Right cardiac atrium (tissue), 5 donors: Measurements from ENCODE around the gene KCNH4. TPM values are rescaled to one million over a fixed set of nuclear protein-coding genes. Genes with fewer than 3 reads are reported as not detected.

Experiments
- ATAC-seq, 2 donors: fragments of 200-7000 bp; cut with Tn5 transposase; one replicate each; pipeline versions ENCODE4 v1.8.0 to v1.9.1; 2020; ENCODE audit warnings: moderate library complexity in 2 of 2, mild to moderate bottlenecking in 1 of 2
- DNase-seq, 3 donors: peaks; one replicate each; pipeline ENCODE4 v3.0.0-alpha.2; 2020
- H3K27ac ChIP-seq: one replicate; pipeline ENCODE4 v1.5.1; 2013; ENCODE audit warnings: mild to moderate bottlenecking, low read length, control low read depth, moderate library complexity
- H3K27me3 ChIP-seq: one replicate; pipeline ENCODE4 v1.6.1; 2013; ENCODE audit not compliant: control insufficient read depth, insufficient read depth
- H3K4me1 ChIP-seq: one replicate; pipeline ENCODE4 v1.6.1; 2013; ENCODE audit warnings: low read length; ENCODE audit not compliant: control insufficient read depth, insufficient read depth
- H3K4me3 ChIP-seq: one replicate; pipeline ENCODE4 v1.5.1; 2013; ENCODE audit warnings: low read length, control low read depth
- H3K9me3 ChIP-seq: one replicate; pipeline ENCODE4 v1.6.1; 2013; ENCODE audit warnings: low read length; ENCODE audit not compliant: control insufficient read depth
- WGBS: extraction: QIAGEN DNeasy Blood & Tissue Kit; methylation state at CpG from one replicate; pipeline ENCODE4 v1.1.7; 2013; 5-methylcytosine and 5-hydroxymethylcytosine counted together
- intact Hi-C, 4 donors: fragments of 100-400 bp; cut with DNase I; formaldehyde crosslinking; loops; one replicate each; pipeline versions ENCODE4 v1.11.0 to v1.14.0; 2022 to 2023
- polyA plus RNA-seq: library from polyadenylated mRNA; stranded (reverse); fragments of 200-250 nt; gene quantifications from one replicate; pipeline ENCODE4 v1.2.3, GENCODE V29; 2013
- total RNA-seq, 4 donors: library from RNA; stranded (reverse); fragmentation: NEBNext Ultra II Directional; extraction: Animal tissue kit (Norgen Biotek cat#: 25700); gene quantifications; one replicate each; pipeline ENCODE4 v1.2.1, GENCODE V29; 2021
- donor health status: healthy with polysubstance abuse.
- donor health status: DM: no; HTN: yes; CAD: no.
- donor health status: DM: no; HTN: no; CAD: no.
- donor health status: DM: no; HTN: yes; CAD: no; lungs with severe emphysema.
- donor health status: DM: yes; HTN: yes; CAD: no.

Gene KCNH4
- total and polyA plus RNA-seq, 5 donors, result 0.06 to 0.28 (median 0.14) TPM; not detected in 1

GRCh38 chr17:42122371-42123303 lies 58.3 kb downstream of the KCNH4 start, which contains the start of gene HSPB9:
TSS of gene HSPB9 (plus strand) at chr17:42122804. CDS start at chr17:42122851, 47 bp downstream.
- intact Hi-C loops, result no loop called here
- Histone ChIP-seq H3K4me1 (peaks cover 2% of the 10 kb centered on the region), H3K9me3 (no peaks in the 10 kb centered on the region), H3K27me3 (no peaks in the 10 kb centered on the region), H3K27ac (no peak within 1 kb of the TSS), H3K4me3 (no peak within 1 kb of the TSS)
- WGBS, result 59% methylated on average over 61 of the region's 61 CpGs
- DNase-seq (peak; percentile 50 to 82 (median 81)), ATAC-seq (peak; percentile 35 to 36)

- peaks cover 2% of the 10 kb centered on the region for H3K4me1 ChIP-seq
- no peaks in the 10 kb centered on the region for H3K9me3 ChIP-seq
- peak; percentile 87 to 95 (median 94) for DNase-seq
- no peaks in the 10 kb centered on the region for H3K27me3 ChIP-seq
- WGBS, result 7% methylated on average over 57 of the region's 57 CpGs
- H3K4me3 ChIP-seq, result peak within 1 kb of the TSS; percentile 89
- H3K27ac ChIP-seq, result no peak within 1 kb of the TSS
- peak; percentile 91 to 93 for ATAC-seq
- intact Hi-C loops, result no loop called here
Measured at GRCh38 chr17:42120770-42121769, 59.9 kb downstream of the KCNH4 start, which contains the start of gene KAT2A. TSS of gene KAT2A (minus strand) at chr17:42121367. CDS start at chr17:42121304, 63 bp downstream.

DNA sequence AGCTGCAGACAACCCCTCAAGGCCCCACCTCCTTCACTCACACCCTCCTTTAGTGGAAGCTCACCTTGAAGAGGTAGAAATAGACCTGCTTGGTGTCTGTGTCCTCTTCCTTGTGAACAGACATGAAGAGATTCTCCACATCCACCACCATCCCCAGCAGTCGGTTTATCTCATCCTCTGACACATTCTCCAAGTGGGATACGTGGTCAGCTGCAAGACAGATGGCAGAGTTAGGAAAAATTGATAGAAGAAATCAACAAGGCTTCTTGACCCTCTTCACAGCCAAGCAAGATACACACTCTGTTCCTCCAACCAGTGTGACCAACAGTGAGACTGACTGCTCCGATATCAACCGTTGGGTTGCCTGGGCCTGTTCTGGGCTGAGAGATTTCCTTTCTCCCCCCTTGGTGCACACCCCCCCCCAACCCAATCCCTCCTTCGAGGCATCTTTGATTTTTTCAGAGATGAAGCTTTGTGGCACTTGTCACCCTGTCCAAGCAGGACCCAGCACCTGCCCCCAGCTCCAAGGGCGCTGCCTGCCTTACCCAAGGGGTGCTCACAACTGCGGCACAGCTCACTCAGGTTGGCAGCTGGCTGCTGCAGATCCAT lies 60.7 kb downstream of the KCNH4 start:
- H3K4me1 ChIP-seq, result peaks cover 2% of the 10 kb centered on the region
- H3K27me3 ChIP-seq, result no peaks in the 10 kb centered on the region
- ATAC-seq (peak in 1 of 2 donors; percentile 0), DNase-seq (peak in 1 of 3 donors; percentile 65)
- H3K4me3 ChIP-seq, result peak overlapping the region; percentile 89
- H3K9me3 ChIP-seq, result no peaks in the 10 kb centered on the region
- intact Hi-C loops, result no loop called here
- no peak overlapping the region for H3K27ac ChIP-seq
- WGBS, result 39% methylated on average over 7 of the region's 7 CpGs

DNA sequence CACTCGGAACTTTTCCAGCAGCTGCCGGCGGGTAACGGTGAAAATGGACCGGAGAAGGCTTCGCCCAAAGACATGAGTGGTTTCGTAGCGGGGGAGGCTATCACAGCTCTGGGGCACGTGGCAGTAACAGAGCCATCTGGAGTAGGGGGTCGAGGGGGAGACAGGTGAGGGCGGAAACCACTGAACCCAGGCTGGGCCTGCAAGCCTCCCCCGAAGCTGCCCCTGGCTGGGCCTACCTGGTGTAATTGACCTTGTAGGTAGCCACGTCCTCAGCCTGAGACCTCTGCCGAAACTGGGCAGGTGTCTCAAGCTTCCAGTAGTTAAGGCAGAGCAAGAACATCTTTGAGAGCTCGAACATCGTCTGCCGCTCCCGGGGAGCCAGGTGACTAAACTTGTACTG lies 61.6 kb downstream of the KCNH4 start:
- no peaks in the 10 kb centered on the region for H3K27me3 ChIP-seq
- WGBS, result 93% methylated on average over 18 of the region's 18 CpGs
- DNase-seq, result peak in 2 of 3 donors; percentile 24 to 51
- H3K9me3 ChIP-seq, result no peaks in the 10 kb centered on the region
- H3K4me1 ChIP-seq, result peaks cover 2% of the 10 kb centered on the region
- ATAC-seq, result no peak
- H3K27ac ChIP-seq, result no peak overlapping the region
- no peak overlapping the region for H3K4me3 ChIP-seq
- intact Hi-C loops, result loop anchor here (5.0 to 10.0 kb wide), 4 partner anchors 63 to 157 kb away; partner anchors contain the start of genes KCNH4 (in 1 of the 4) and NKIRAS2 (in 1 of the 4)

DNA sequence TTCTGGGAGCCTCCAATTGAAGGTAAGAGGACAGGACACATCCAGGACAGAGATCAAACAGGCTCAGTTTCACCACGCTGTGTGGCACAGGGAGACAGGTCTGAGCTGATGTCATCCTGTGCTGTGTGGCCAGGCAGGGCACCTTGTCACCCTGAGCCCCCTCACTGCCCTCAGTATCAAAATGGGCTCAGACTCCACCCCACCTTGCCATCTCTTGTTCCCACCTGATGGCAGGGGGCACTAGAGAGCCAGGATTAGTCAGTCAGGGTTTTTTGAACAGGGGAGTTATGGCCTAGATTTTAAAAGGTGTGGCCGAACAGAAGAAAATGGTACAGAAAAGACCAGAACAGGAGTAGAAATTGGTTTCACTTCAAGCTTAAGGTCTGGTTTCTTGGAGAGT lies 62.4 kb downstream of the KCNH4 start:
- Histone ChIP-seq H3K27ac (no peak overlapping the region), H3K9me3 (no peaks in the 10 kb centered on the region), H3K4me3 (no peak overlapping the region), H3K27me3 (no peaks in the 10 kb centered on the region), H3K4me1 (peaks cover 2% of the 10 kb centered on the region)
- 74% methylated on average over 2 of the region's 2 CpGs for WGBS
- ATAC-seq (no peak), DNase-seq (peak in 1 of 3 donors; percentile 31)
- intact Hi-C loops, result loop anchor here (5.0 to 10.0 kb wide), 4 partner anchors 64 to 156 kb away; partner anchors contain the start of genes KCNH4 (in 1 of the 4) and NKIRAS2 (in 1 of the 4)

DNA sequence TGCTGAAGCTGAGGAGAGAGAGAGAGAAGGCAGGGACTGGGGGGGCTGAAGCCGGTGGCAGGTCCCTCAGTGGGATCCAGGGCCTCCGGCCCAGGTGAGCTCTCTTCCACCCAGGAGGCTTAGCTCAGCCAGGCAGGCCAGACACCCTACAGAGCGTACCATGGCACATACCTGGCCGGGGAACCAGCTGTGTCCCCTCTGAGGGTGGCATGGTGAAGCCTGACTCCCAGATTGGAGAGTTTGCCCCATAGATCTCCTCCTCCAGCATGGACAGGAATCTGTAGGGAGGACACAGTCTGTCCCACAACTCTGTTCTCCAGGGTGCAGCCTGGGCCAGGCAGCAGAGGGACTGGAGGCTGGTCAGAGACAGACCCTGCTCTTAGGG lies 62.8 kb downstream of the KCNH4 start:
- H3K27ac ChIP-seq, result no peak overlapping the region
- H3K27me3 ChIP-seq, result no peaks in the 10 kb centered on the region
- ATAC-seq (no peak), DNase-seq (peak in 1 of 3 donors; percentile 31)
- peaks cover 2% of the 10 kb centered on the region for H3K4me1 ChIP-seq
- H3K4me3 ChIP-seq, result no peak overlapping the region
- intact Hi-C loops, result loop anchor here (5.0 to 10.0 kb wide), 4 partner anchors 64 to 156 kb away; partner anchors contain the start of genes KCNH4 (in 1 of the 4) and NKIRAS2 (in 1 of the 4)
- WGBS, result 92% methylated on average over 4 of the region's 4 CpGs
- no peaks in the 10 kb centered on the region for H3K9me3 ChIP-seq

- no peaks in the 10 kb centered on the region for H3K9me3 ChIP-seq
- no peak overlapping the region for H3K27ac ChIP-seq
- WGBS, result 75% methylated on average over 30 of the region's 30 CpGs
- peaks cover 2% of the 10 kb centered on the region for H3K4me1 ChIP-seq
- H3K4me3 ChIP-seq, result no peak overlapping the region
- intact Hi-C loops, result loop anchor here (2.0 to 10.0 kb wide), 5 partner anchors 65 to 155 kb away; partner anchors contain the start of genes KCNH4 (in 1 of the 4) and NKIRAS2 (in 1 of the 4)
- ATAC-seq, result no peak
- peak in 1 of 3 donors; percentile 69 for DNase-seq
- no peaks in the 10 kb centered on the region for H3K27me3 ChIP-seq
Measured at GRCh38 chr17:42117397-42118125, 63.4 kb downstream of the KCNH4 start.

DNA sequence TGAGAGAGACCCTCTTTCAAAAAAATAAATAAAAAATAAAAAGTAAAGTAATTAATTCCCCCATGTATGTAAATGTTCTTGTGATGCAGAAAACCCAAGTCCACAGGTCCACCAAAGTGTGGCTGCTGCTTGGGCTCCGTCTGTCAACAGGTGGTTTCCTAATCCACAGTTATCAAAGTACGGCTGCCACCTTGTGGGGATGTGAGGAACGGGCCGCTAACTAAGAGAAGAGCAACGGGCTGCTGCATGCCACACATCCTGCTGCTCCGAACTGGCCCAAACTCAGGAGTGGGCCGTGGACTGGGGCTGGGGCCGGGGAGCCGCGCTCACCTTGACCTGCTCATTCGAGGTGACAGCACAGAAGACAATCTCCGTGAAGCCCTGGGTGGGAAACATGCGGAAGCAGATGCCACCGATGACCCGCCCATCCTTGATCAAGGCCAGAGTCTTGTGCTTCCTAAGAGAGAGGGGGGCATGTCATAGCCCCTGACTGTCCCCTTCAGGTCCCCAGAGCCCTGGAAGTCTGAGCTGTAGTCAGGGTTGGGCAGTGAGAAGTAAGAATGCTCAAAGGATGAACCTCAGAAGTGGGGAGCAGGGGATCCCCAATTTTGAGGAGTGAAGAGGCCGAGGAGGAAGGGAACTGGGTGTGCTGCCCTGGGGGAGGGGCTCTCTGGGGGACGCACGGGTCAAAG lies 64.1 kb downstream of the KCNH4 start:
- Histone ChIP-seq H3K4me3 (no peak overlapping the region), H3K27me3 (no peaks in the 10 kb centered on the region), H3K27ac (no peak overlapping the region), H3K9me3 (no peaks in the 10 kb centered on the region), H3K4me1 (peaks cover 2% of the 10 kb centered on the region)
- intact Hi-C loops, result loop anchor here (2.0 to 10.0 kb wide), 5 partner anchors 65 to 155 kb away; partner anchors contain the start of genes KCNH4 (in 1 of the 4) and NKIRAS2 (in 1 of the 4)
- 33% methylated on average over 18 of the region's 18 CpGs for WGBS
- DNase-seq, result peak; percentile 79 to 92 (median 88)
- ATAC-seq, result peak in 1 of 2 donors; percentile 15

- no peaks in the 10 kb centered on the region for H3K9me3 ChIP-seq
- DNase-seq (peak in 1 of 3 donors; percentile 19), ATAC-seq (no peak)
- intact Hi-C loops, result loop anchor here in 1 of 4 donors (10.0 kb wide), 1 partner anchor 89 kb away; the partner anchor contains the start of gene NKIRAS2
- 89% methylated on average over 9 of the region's 9 CpGs for WGBS
- H3K27me3 ChIP-seq, result no peaks in the 10 kb centered on the region
- H3K4me3 ChIP-seq, result no peak overlapping the region
- no peaks in the 10 kb centered on the region for H3K4me1 ChIP-seq
- H3K27ac ChIP-seq, result no peak overlapping the region
Measured at GRCh38 chr17:42114118-42114517, 66.8 kb downstream of the KCNH4 start.
